GM18508 (cell line): ENCODE data around the gene CMSS1.
A peak's percentile ranks its signal among the peaks of the same experiment; 100 is the strongest.

Experiments used
- ATAC-seq: cut with Tn5 transposase; IDR thresholded peaks from one replicate; pipeline ENCODE4 v1.9.1; 2021; ENCODE audit warnings: moderate number of reproducible peaks; ENCODE audit not compliant: insufficient read depth, unreplicated experiment

CMSS1 gene

GRCh38 chr3:99872923-99873254 lies 55.2 kb downstream of the CMSS1 start:
- peak; percentile 71 for ATAC-seq

- no peak for ATAC-seq
These were observed 55.8 kb downstream of the CMSS1 start for GRCh38 chr3:99873269-99874102.

GRCh38 chr3:99874237-99875002 lies 56.8 kb downstream of the CMSS1 start:
- ATAC-seq = no peak

- no peak for ATAC-seq
These were observed 57.9 kb downstream of the CMSS1 start for GRCh38 chr3:99875581-99875928.

GRCh38 chr3:99875929-99876841 lies 58.5 kb downstream of the CMSS1 start:
- ATAC-seq = peak; percentile 34

- no peak for ATAC-seq
These were observed 59.4 kb downstream of the CMSS1 start for GRCh38 chr3:99877031-99877579.

- ATAC-seq = peak; percentile 63
These were observed 60.3 kb downstream of the CMSS1 start for GRCh38 chr3:99878005-99878404.

GRCh38 chr3:99879275-99879674 lies 61.6 kb downstream of the CMSS1 start:
- ATAC-seq = no peak

GRCh38 chr3:99881121-99881524 lies 63.5 kb downstream of the CMSS1 start:
- no peak for ATAC-seq

GRCh38 chr3:99882436-99883137 lies 64.9 kb downstream of the CMSS1 start:
- no peak for ATAC-seq

GRCh38 chr3:99883138-99883461 lies 65.4 kb downstream of the CMSS1 start:
- no peak for ATAC-seq

GRCh38 chr3:99883693-99884092 lies 66.0 kb downstream of the CMSS1 start:
- ATAC-seq = no peak

GRCh38 chr3:99884484-99884883 lies 66.8 kb downstream of the CMSS1 start:
- ATAC-seq = no peak

GRCh38 chr3:99885085-99885484 lies 67.4 kb downstream of the CMSS1 start:
- no peak for ATAC-seq

- no peak for ATAC-seq
These were observed 68.2 kb downstream of the CMSS1 start for GRCh38 chr3:99885851-99886250.

GRCh38 chr3:99891610-99892285 lies 74.1 kb downstream of the CMSS1 start:
- ATAC-seq = no peak

- no peak for ATAC-seq
These were observed 74.7 kb downstream of the CMSS1 start for GRCh38 chr3:99892332-99892731.

GRCh38 chr3:99895131-99895696 lies 77.6 kb downstream of the CMSS1 start:
- ATAC-seq = no peak
